Transverse colon (tissue), 4 donors: Measurements from ENCODE around the gene NPC1L1. TPM values are rescaled to one million over a fixed set of nuclear protein-coding genes. Genes with fewer than 3 reads are reported as not detected.

ENCODE experiments used
- DNase-seq: peaks from one replicate; pipeline ENCODE4 v3.0.0-alpha.2; 2019
- H3K27ac ChIP-seq, 4 donors: fragments of 200-600 bp; sonication (generic); 2 replicates each; pipeline ENCODE4 v1.5.1; 2016 to 2018; ENCODE audit warnings: inconsistent platforms in 4 of 4
- H3K27me3 ChIP-seq: fragments of 200-600 bp; sonication (generic); 2 replicates; pipeline ENCODE4 v1.5.1; 2017; ENCODE audit warnings: inconsistent platforms
- H3K36me3 ChIP-seq, 4 donors: fragments of 200-600 bp; sonication (generic); 2 replicates each; pipeline ENCODE4 v1.5.1; 2017 to 2019; ENCODE audit warnings: inconsistent platforms in 4 of 4
- H3K4me1 ChIP-seq, 4 donors: fragments of 200-600 bp; sonication (generic); 2 replicates each; pipeline ENCODE4 v1.5.1; 2017 to 2020; ENCODE audit warnings: inconsistent platforms in 4 of 4
- H3K4me3 ChIP-seq, 4 donors: fragments of 200-600 bp; sonication (generic); 1 replicate in 1 of 4; 2 replicates in 3 of 4; pipeline versions ENCODE4 v1.5.1 to v1.6.1; 2017 to 2019; ENCODE audit warnings: inconsistent platforms in 4 of 4
- H3K9me3 ChIP-seq, 2 donors: fragments of 200-600 bp; sonication (generic); 2 replicates each; pipeline ENCODE4 v1.5.1; 2017 to 2019; ENCODE audit warnings: inconsistent platforms in 2 of 2
- CTCF ChIP-seq, 5 experiments: fragments of 200-600 bp in 3 of 5; fragments of 450-650 bp in 2 of 5; sonication (generic) in 3 of 5; IDR thresholded peaks; 1 replicate in 2 of 5; 2 replicates in 3 of 5; pipeline ENCODE4 v1.5.1; 2016 to 2017; ENCODE audit warnings: antibody characterized with exemption in 5 of 5, inconsistent platforms in 3 of 5, mild to moderate bottlenecking in 2 of 5, moderate library complexity in 1 of 5
- EP300 ChIP-seq: sonication (generic); formaldehyde crosslinking; IDR thresholded peaks from one replicate; pipeline ENCODE4 v1.6.1; 2017; ENCODE audit warnings: antibody characterized with exemption, low read depth
- POLR2A ChIP-seq: fragments of 450-650 bp; IDR thresholded peaks from one replicate; pipeline ENCODE4 v1.6.1; 2016; ENCODE audit warnings: antibody characterized with exemption, mild to moderate bottlenecking, moderate library complexity
- POLR2AphosphoS5 ChIP-seq, 3 donors: sonication (generic); formaldehyde crosslinking; IDR thresholded peaks; one replicate each; pipeline ENCODE4 v1.6.1; 2016; ENCODE audit warnings: antibody characterized with exemption in 3 of 3
- WGBS, 2 donors: methylation state at CpG; one replicate each; pipeline ENCODE4 v1.1.5; 2018; ENCODE audit warnings: low coverage in 1 of 2; 5-methylcytosine and 5-hydroxymethylcytosine counted together
- in situ Hi-C, 4 donors: fragments of 200-750 bp; cut with MboI; loops; one replicate each; pipeline versions ENCODE4 v1.15.0 to v1.15.1; 2017; ENCODE audit warnings: low sequenced_read_pairs in 3 of 4, low pct_ligation_motif_present in 1 of 4, low pct_unique_long_range_greater_than_20kb in 1 of 4
- intact Hi-C: fragments of 100-400 bp; cut with DNase I; formaldehyde crosslinking; loops from one replicate; pipeline ENCODE4 v1.15.1; 2023; ENCODE audit warnings: low total_unique reads
- total RNA-seq, 4 donors: library from RNA; depleted of rRNA; stranded (reverse); fragments of >200 nt; gene quantifications; one replicate each; pipeline ENCODE4 v1.1.0, GENCODE V29; 2016

The NPC1L1 gene
- total RNA-seq, 4 donors from 2014 or later = 0.48 TPM; not detected in 3

- Histone ChIP-seq H3K9me3 (no peaks in the 10 kb centered on the region), H3K36me3 (peaks cover 0 to 44% (median 22%) of the 10 kb centered on the region in 4 donors), H3K27me3 (no peaks in the 10 kb centered on the region), H3K4me1 (peaks cover 0 to 7% (median 3%) of the 10 kb centered on the region in 4 donors), H3K27ac (no peak overlapping the region), H3K4me3 (no peak overlapping the region)
- intact Hi-C loops (loop anchor here (10.0 kb wide), 1 partner anchor 332 kb away; no protein-coding TSS in a partner anchor), in situ Hi-C loops (loop anchor here in 1 of 4 donors (25.0 kb wide), 1 partner anchor 329 kb away; no protein-coding TSS in a partner anchor)
- no peak for TF ChIP-seq CTCF (IDR thresholded peaks at IDR 0.05)
- no peak for TF ChIP-seq POLR2AphosphoS5 (IDR thresholded peaks at IDR 0.05)
- TF ChIP-seq EP300 = no peak
- TF ChIP-seq POLR2A = no peak
- 79 to 80% methylated on average over 5 of the region's 5 CpGs for WGBS, 2 donors
- no peak for DNase-seq
Observed at GRCh38 chr7:44566680-44567079, 25.6 kb upstream of the NPC1L1 start.

GRCh38 chr7:44565795-44566559 lies 24.8 kb upstream of the NPC1L1 start:
- H3K27ac ChIP-seq = no peak overlapping the region
- H3K4me1 ChIP-seq = peaks cover 0 to 9% (median 3%) of the 10 kb centered on the region in 4 donors
- H3K36me3 ChIP-seq = peaks cover 0 to 39% (median 19%) of the 10 kb centered on the region in 4 donors
- TF ChIP-seq CTCF (IDR thresholded peaks at IDR 0.05) (peak in 2 of 5 experiments; percentile 19 to 24), POLR2A (no peak), POLR2AphosphoS5 (IDR thresholded peaks at IDR 0.05) (no peak), EP300 (no peak)
- intact Hi-C loops = loop anchor here (10.0 kb wide), 1 partner anchor 331 kb away; no protein-coding TSS in a partner anchor
- H3K4me3 ChIP-seq = no peak overlapping the region
- in situ Hi-C loops = loop anchor here in 1 of 4 donors (25.0 kb wide), 1 partner anchor 329 kb away; no protein-coding TSS in a partner anchor
- DNase-seq = no peak
- 81% methylated on average over 16 of the region's 16 CpGs; no CpG with 5 or more reads in 1 of the 2 donors for WGBS, 2 donors
- H3K9me3 ChIP-seq = no peaks in the 10 kb centered on the region
- no peaks in the 10 kb centered on the region for H3K27me3 ChIP-seq

- peaks cover 0 to 32% (median 15%) of the 10 kb centered on the region in 4 donors for H3K36me3 ChIP-seq
- in situ Hi-C loops = loop anchor here in 1 of 4 donors (25.0 kb wide), 1 partner anchor 328 kb away; no protein-coding TSS in a partner anchor
- H3K4me1 ChIP-seq = peaks cover 0 to 9% (median 3%) of the 10 kb centered on the region in 4 donors
- no peaks in the 10 kb centered on the region for H3K27me3 ChIP-seq
- no peak overlapping the region for H3K27ac ChIP-seq
- H3K9me3 ChIP-seq = no peaks in the 10 kb centered on the region
- H3K4me3 ChIP-seq = no peak overlapping the region
- intact Hi-C loops = loop anchor here (10.0 kb wide), 1 partner anchor 330 kb away; no protein-coding TSS in a partner anchor
- peak; percentile 94 to 99 (median 99) for TF ChIP-seq CTCF (IDR thresholded peaks at IDR 0.05)
- no peak for TF ChIP-seq POLR2AphosphoS5 (IDR thresholded peaks at IDR 0.05)
- WGBS, 2 donors = 66 to 100% methylated on average over 1 to 13 of the region's 13 CpGs
- DNase-seq = peak; percentile 75
Observed at GRCh38 chr7:44565097-44565794, 24.1 kb upstream of the NPC1L1 start.

GRCh38 chr7:44564606-44565005 lies 23.5 kb upstream of the NPC1L1 start:
- H3K9me3 ChIP-seq = no peaks in the 10 kb centered on the region
- DNase-seq = no peak
- H3K36me3 ChIP-seq = peaks cover 0 to 30% (median 12%) of the 10 kb centered on the region in 4 donors
- no peaks in the 10 kb centered on the region for H3K27me3 ChIP-seq
- 75 to 89% methylated on average over 1 to 2 of the region's 2 CpGs for WGBS, 2 donors
- in situ Hi-C loops = loop anchor here in 1 of 4 donors (25.0 kb wide), 1 partner anchor 327 kb away; no protein-coding TSS in a partner anchor
- no peak overlapping the region for H3K4me3 ChIP-seq
- no peak overlapping the region for H3K27ac ChIP-seq
- TF ChIP-seq CTCF (IDR thresholded peaks at IDR 0.05) (no peak), POLR2AphosphoS5 (IDR thresholded peaks at IDR 0.05) (no peak), EP300 (no peak), POLR2A (no peak)
- H3K4me1 ChIP-seq = peaks cover 0 to 9% (median 3%) of the 10 kb centered on the region in 4 donors
- intact Hi-C loops = loop anchor here (10.0 kb wide), 1 partner anchor 330 kb away; no protein-coding TSS in a partner anchor
